AG04450 (cell line): ENCODE results near the gene SLC45A1. TPM values are rescaled to one million over a fixed set of nuclear protein-coding genes. Genes with fewer than 3 reads are reported as not detected.

ENCODE experiments used
- CTCF ChIA-PET: fragments of 300-600, 350-600 bp; formaldehyde crosslinking; extraction: SDS; loops from one replicate; lab custom pipeline; 2022; ENCODE audit warnings: antibody characterized with exemption, inconsistent platforms; lab: Charles Lee
- POLR2A ChIA-PET: fragments of 350-600 bp; formaldehyde crosslinking; extraction: SDS; loops from one replicate; lab custom pipeline; 2021; ENCODE audit warnings: antibody characterized with exemption, inconsistent platforms; lab: Yijun Ruan, JAX
- DNase-seq: peaks from one replicate; pipeline ENCODE4 v3.0.0-alpha.2; 2011; ENCODE audit warnings: low read depth, low spot score
- H3K27ac ChIP-seq: one replicate; pipeline ENCODE4 v1.5.1; 2012; ENCODE audit warnings: low read depth, low read length, control low read depth
- H3K27me3 ChIP-seq: one replicate; pipeline ENCODE4 v1.6.0; 2012; ENCODE audit warnings: low read length; ENCODE audit not compliant: control insufficient read depth, insufficient read depth
- H3K4me3 ChIP-seq: 2 replicates; pipeline ENCODE4 v1.5.1; 2011; ENCODE audit warnings: mild to moderate bottlenecking, low read depth, low read length, control low read depth
- H3K9me3 ChIP-seq: 2 replicates; pipeline ENCODE4 v1.5.1; 2012; ENCODE audit warnings: low read length; ENCODE audit not compliant: control insufficient read depth, insufficient read depth
- polyA plus RNA-seq: library from polyadenylated mRNA; depleted of rRNA; stranded (reverse); fragments of >200 nt; gene quantifications from 2 replicates; pipeline ENCODE4 v1.2.3, GENCODE V29; 2011
- TF ChIP-seq, protein P1 (sequence below): IDR thresholded peaks from 2 replicates; pipeline ENCODE4 v1.5.1; 2011; ENCODE audit warnings: low read depth, low read length, control low read depth, inconsistent platforms

SLC45A1 gene
- polyA plus RNA-seq, 1 experiment: 1.5 TPM

DNA sequence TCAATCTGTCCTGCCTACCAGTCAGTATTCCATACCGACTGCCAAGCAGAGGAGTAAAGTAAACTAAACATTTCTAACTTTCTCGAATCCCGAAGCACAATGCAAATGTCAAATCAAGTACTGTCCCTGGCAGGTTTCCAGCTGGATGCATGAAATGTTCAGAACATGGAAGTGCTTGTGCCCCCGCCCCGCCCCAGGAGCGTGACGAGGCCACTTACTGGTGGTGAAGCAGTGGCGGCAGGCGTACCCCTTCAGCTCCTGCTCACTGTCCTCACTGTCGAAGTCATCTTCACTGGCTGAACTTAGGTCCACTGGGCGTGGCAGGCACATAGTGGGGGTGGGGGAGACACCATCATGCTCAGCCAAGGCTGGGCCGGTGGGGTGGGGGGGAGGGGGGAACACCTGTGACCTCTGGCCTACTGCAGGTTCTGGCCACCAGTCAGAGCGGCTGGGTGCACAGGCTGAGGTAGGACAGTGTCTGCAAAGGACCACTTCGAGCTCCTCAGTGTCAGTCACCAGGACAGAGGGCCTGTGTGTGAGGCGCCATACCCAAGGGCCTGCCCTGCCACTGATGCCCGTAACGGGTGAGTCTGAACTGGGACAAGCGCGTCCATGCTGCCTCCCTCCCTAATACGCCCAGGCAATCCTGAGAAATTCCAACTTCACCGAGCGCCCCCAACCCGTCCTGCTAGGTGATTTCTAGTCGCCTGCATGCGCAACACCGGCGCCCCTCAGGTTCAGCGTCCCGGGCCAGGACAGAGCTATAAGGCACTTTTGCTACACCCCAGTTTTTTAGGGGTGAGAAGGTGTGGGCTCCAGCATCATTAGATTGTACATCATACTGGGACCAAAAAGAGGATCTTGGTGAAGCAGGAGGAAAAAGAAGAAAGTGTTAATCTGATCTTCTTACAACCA is 46.9 kb downstream of the SLC45A1 start:
- ChIA-PET CTCF (no interaction called here), POLR2A (no interaction called here)
- H3K27ac ChIP-seq: no peak overlapping the region
- no peak for DNase-seq
- no peaks in the 10 kb centered on the region; the same call in 1 of the 2 replicates for H3K9me3 ChIP-seq
- H3K4me3 ChIP-seq: no peak overlapping the region
- TF ChIP-seq, protein P1, sequence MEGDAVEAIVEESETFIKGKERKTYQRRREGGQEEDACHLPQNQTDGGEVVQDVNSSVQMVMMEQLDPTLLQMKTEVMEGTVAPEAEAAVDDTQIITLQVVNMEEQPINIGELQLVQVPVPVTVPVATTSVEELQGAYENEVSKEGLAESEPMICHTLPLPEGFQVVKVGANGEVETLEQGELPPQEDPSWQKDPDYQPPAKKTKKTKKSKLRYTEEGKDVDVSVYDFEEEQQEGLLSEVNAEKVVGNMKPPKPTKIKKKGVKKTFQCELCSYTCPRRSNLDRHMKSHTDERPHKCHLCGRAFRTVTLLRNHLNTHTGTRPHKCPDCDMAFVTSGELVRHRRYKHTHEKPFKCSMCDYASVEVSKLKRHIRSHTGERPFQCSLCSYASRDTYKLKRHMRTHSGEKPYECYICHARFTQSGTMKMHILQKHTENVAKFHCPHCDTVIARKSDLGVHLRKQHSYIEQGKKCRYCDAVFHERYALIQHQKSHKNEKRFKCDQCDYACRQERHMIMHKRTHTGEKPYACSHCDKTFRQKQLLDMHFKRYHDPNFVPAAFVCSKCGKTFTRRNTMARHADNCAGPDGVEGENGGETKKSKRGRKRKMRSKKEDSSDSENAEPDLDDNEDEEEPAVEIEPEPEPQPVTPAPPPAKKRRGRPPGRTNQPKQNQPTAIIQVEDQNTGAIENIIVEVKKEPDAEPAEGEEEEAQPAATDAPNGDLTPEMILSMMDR: no peak
- H3K27me3 ChIP-seq: no peaks in the 10 kb centered on the region

DNA sequence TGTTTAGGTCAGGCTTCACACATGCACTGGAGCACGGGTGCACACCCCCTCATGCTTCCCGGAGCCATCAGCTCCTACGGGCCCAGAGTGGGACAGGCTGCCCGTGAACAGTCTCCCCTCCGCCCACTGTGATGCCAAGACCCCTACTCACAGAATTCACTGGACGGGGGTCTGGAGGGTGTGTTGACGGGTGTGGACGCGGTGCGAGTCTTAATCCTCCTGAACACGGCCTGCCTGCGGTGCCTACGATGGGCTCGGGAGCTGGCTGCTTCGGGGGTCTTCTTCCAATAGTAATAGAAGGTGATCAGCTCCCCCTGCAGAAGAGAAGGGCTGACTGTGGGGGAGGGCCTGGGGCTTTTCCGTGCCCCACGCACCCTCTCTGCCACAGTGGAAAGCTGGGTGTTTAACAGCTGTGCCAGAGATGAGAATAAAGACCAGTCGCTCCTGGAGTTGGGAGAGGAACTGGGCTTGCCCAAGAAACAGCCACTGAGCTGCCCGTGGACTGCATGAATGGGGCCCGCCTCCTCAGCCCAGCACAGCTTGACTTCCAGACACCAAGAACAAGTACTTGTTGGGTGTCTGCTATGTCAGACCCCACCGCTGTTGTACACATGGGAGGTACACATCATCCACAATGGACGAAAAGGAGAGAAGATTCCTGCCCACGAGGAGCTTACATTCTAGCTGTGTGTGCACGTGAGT is 47.9 kb downstream of the SLC45A1 start:
- CTCF ChIA-PET: interaction anchor here (0.7 kb wide), 1 partner anchor 120 kb away, joined by 3 read pairs; no protein-coding TSS in a partner anchor
- DNase-seq: no peak
- POLR2A ChIA-PET: no interaction called here

DNA sequence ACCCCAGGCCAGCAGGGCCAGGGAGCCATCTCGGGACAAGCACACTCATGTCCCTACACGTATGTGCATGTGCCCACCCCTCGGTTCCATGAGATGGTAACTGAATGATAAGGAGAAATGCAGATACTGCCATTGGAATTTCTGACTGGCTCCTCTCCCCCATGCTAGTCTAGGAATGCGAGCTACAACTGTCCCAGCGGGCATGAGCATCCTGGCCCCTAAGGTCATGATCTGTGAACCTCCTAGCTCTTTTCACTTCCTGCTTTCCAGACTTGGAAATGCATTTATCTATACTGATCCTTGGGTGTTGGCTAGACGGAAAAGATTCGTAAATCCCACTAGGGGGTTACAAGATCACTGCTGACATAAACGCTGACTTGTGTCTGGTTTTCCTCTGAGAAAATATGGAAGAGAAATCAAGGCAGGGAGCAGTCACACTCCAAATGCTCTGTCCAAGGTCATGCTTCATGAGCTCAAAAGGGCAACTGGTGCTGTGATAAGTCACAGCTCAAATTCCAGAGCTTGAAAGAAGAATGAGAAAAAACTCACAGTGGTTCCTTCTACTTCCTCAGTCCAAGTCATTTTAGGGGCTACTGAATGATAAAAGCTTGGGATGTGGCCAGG is 49.8 kb downstream of the SLC45A1 start:
- TF ChIP-seq, protein P1: no peak
- H3K27me3 ChIP-seq: no peaks in the 10 kb centered on the region
- ChIA-PET CTCF (interaction anchor here (0.5 to 1.4 kb wide), 3 partner anchors 18 to 392 kb away, joined by 4 to 6 read pairs (median 5); no protein-coding TSS in a partner anchor), POLR2A (no interaction called here)
- H3K9me3 ChIP-seq: no peaks in the 10 kb centered on the region
- no peak overlapping the region for H3K27ac ChIP-seq
- no peak overlapping the region for H3K4me3 ChIP-seq
- no peak for DNase-seq

More for the DNA sequence above, 47.9 kb downstream of the SLC45A1 start:
- TF ChIP-seq, protein P1: no peak
- no peak overlapping the region for H3K4me3 ChIP-seq
- H3K27ac ChIP-seq: no peak overlapping the region
- no peaks in the 10 kb centered on the region for H3K27me3 ChIP-seq
- H3K9me3 ChIP-seq: no peaks in the 10 kb centered on the region; the same call in 1 of the 2 replicates

DNA sequence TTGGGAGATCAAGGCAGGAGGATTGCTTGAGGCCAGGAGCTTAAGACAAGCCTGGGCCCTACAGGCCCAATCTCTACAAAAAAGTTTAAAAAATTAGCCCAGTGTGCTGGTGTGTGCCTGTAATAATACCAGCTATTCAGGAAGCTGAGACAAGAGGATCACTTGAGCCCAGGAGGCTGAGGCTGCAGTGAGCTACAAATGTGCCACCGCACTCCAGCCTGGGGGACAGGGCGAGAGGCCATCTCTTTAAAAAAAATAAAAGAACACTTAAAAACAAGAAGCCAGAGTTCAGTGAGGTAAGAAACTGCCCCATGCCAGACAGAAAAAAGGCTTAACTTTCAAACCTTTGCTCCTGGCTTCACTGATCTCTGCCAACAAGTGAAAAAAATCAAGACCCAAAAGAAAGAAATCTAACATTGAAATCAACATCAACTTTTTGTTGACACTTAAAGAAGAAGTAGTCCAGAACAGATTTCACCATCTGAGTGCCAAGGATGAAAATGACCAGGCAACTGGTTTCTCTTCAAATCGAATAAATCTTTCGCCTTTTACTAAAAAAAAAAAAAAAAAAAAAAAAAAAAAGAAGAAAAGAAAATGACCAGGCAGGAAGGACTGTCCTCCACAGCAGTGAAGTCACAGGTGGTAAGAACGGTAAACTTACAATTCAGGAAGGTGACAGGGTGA is 51.2 kb downstream of the SLC45A1 start:
- TF ChIP-seq, protein P1: no peak
- Histone ChIP-seq H3K27ac (no peak overlapping the region), H3K27me3 (no peaks in the 10 kb centered on the region), H3K9me3 (no peaks in the 10 kb centered on the region), H3K4me3 (no peak overlapping the region)
- CTCF ChIA-PET: interaction anchor here (1.1 kb wide), 2 partner anchors 394 to 480 kb away, joined by 6 to 7 read pairs; no protein-coding TSS in a partner anchor
- POLR2A ChIA-PET: interaction anchor here (0.6 kb wide), 1 partner anchor 357 kb away, joined by 4 read pairs; no protein-coding TSS in a partner anchor
- DNase-seq: no peak
